GM19468 (cell line): ENCODE data around the gene FBXL20.
"Not testable (repeated sequence)": the region's sequence is repeated elsewhere in the genome, so short reads cannot be mapped to it uniquely, and the experiment has no call there.

Source experiments
- ATAC-seq: cut with Tn5 transposase; IDR thresholded peaks from one replicate; pipeline ENCODE4 v1.9.1; 2021; ENCODE audit warnings: mild to moderate bottlenecking, moderate library complexity, moderate number of reproducible peaks; ENCODE audit not compliant: unreplicated experiment; ENCODE audit errors: extremely low read depth

The FBXL20 gene

GRCh38 chr17:39270923-39271322 is 130.5 kb downstream of the FBXL20 start:
- ATAC-seq: no peak

- no peak for ATAC-seq
Measured at GRCh38 chr17:39264119-39264518, 137.3 kb downstream of the FBXL20 start.

GRCh38 chr17:39261286-39261685 is 140.1 kb downstream of the FBXL20 start:
- ATAC-seq: no peak

GRCh38 chr17:39252788-39253460 is 148.5 kb downstream of the FBXL20 start:
- no peak for ATAC-seq

- no peak for ATAC-seq
Measured at GRCh38 chr17:39251997-39252396, 149.4 kb downstream of the FBXL20 start.

- ATAC-seq: not testable (repeated sequence)
Measured at GRCh38 chr17:39250076-39250475, 151.3 kb downstream of the FBXL20 start.

- ATAC-seq: no peak
Measured at GRCh38 chr17:39246274-39246673, 155.2 kb downstream of the FBXL20 start.

GRCh38 chr17:39244600-39245570 is 156.5 kb downstream of the FBXL20 start:
- ATAC-seq: no peak

GRCh38 chr17:39244016-39244599 is 157.3 kb downstream of the FBXL20 start:
- no peak for ATAC-seq

GRCh38 chr17:39243155-39243554 is 158.3 kb downstream of the FBXL20 start:
- no peak for ATAC-seq

GRCh38 chr17:39240631-39241030 is 160.8 kb downstream of the FBXL20 start:
- ATAC-seq: no peak

GRCh38 chr17:39239640-39240314 is 161.6 kb downstream of the FBXL20 start:
- ATAC-seq: no peak

GRCh38 chr17:39238311-39238972 is 163.0 kb downstream of the FBXL20 start:
- ATAC-seq: no peak

- ATAC-seq: no peak
Measured at GRCh38 chr17:39237586-39237985, 163.8 kb downstream of the FBXL20 start.

- no peak for ATAC-seq
Measured at GRCh38 chr17:39236981-39237441, 164.4 kb downstream of the FBXL20 start.

GRCh38 chr17:39236450-39236927 is 164.9 kb downstream of the FBXL20 start:
- no peak for ATAC-seq

- no peak for ATAC-seq
Measured at GRCh38 chr17:39235555-39236449, 165.6 kb downstream of the FBXL20 start.
